Natural killer cell (primary cell): Measurements from ENCODE around the gene C17orf100. TPM values are rescaled to one million over a fixed set of nuclear protein-coding genes. Genes with fewer than 3 reads are reported as not detected.
A peak's percentile ranks its signal among the peaks of the same experiment; 100 is the strongest.
"Not testable (repeated sequence)": the region's sequence is repeated elsewhere in the genome, so short reads cannot be mapped to it uniquely, and the experiment has no call there.

Experiments
- ATAC-seq, 3 donors: fragments of 150-1000 bp in 2 of 3; fragments of 200-7000 bp in 1 of 3; cut with Tn5 transposase; 1 replicate in 1 of 3; 2 replicates in 2 of 3; pipeline ENCODE4 v1.10.0; 2021; ENCODE audit warnings: mild to moderate bottlenecking in 2 of 3, moderate library complexity in 2 of 3
- DNase-seq, 2 donors: peaks; one replicate each; pipeline versions ENCODE4 v3.0.0 to v3.0.0-alpha.2; 2013 to 2021; ENCODE audit warnings: mixed read lengths in 1 of 2
- H3K27ac ChIP-seq: one replicate; pipeline ENCODE4 v1.5.1; 2013; ENCODE audit warnings: mild to moderate bottlenecking, low read length
- H3K27me3 ChIP-seq: one replicate; pipeline ENCODE4 v1.6.1; 2013; ENCODE audit warnings: low read length; ENCODE audit not compliant: control insufficient read depth, insufficient read depth
- H3K36me3 ChIP-seq: one replicate; pipeline ENCODE4 v1.6.1; 2013; ENCODE audit warnings: low read length; ENCODE audit not compliant: control insufficient read depth, insufficient read depth
- H3K4me1 ChIP-seq: one replicate; pipeline ENCODE4 v1.6.1; 2013; ENCODE audit warnings: low read length; ENCODE audit not compliant: control insufficient read depth, insufficient read depth
- H3K4me3 ChIP-seq: one replicate; pipeline ENCODE4 v1.5.1; 2013; ENCODE audit warnings: low read length
- H3K9me3 ChIP-seq: one replicate; pipeline ENCODE4 v1.6.1; 2013; ENCODE audit warnings: low read length; ENCODE audit not compliant: control insufficient read depth, insufficient read depth
- H3K27ac Mint-ChIP-seq, 2 donors: one replicate each; pipeline ENCODE4 v1.8.0; 2022; ENCODE audit warnings: mild to moderate bottlenecking in 2 of 2, mixed read lengths in 2 of 2, moderate library complexity in 1 of 2
- H3K27me3 Mint-ChIP-seq, 2 donors: one replicate each; pipeline ENCODE4 v1.8.0; 2022; ENCODE audit warnings: low read depth in 2 of 2, mixed read lengths in 2 of 2
- H3K36me3 Mint-ChIP-seq: one replicate; pipeline ENCODE4 v1.8.0; 2022; ENCODE audit warnings: mixed read lengths
- H3K4me1 Mint-ChIP-seq, 2 donors: one replicate each; pipeline ENCODE4 v1.8.0; 2022; ENCODE audit warnings: mixed read lengths in 2 of 2
- H3K4me3 Mint-ChIP-seq: one replicate; pipeline ENCODE4 v1.8.0; 2022; ENCODE audit warnings: mild to moderate bottlenecking, moderate library complexity, mixed read lengths
- H3K9me3 Mint-ChIP-seq, 2 donors: one replicate each; pipeline ENCODE4 v1.8.0; 2022; ENCODE audit warnings: mixed read lengths in 2 of 2
- CTCF ChIP-seq: fragments of 200-600 bp; IDR thresholded peaks from one replicate; pipeline ENCODE4 v1.8.0; 2022; ENCODE audit warnings: antibody characterized with exemption
- WGBS: methylation state at CpG from one replicate; pipeline ENCODE4 v1.1.7; 2013; ENCODE audit warnings: missing lambda C conversion rate; ENCODE audit not compliant: insufficient coverage; 5-methylcytosine and 5-hydroxymethylcytosine counted together
- intact Hi-C: fragments of 100-400 bp; cut with micrococcal nuclease; formaldehyde crosslinking; loops from one replicate; pipeline ENCODE4 v1.14.2; 2022
- total RNA-seq, 4 donors: library from RNA; stranded (reverse); fragments of 120-200 nt in 1 of 4; gene quantifications; one replicate each; pipeline versions ENCODE4 v1.2.3 to v1.2.4, GENCODE V29; 2013 to 2022

C17orf100 gene
- total RNA-seq, 3 donors from 2014 or later (not counting 1 experiment from before 2014, with no cell fraction given) = 0.68 to 0.87 (median 0.82) TPM

DNA sequence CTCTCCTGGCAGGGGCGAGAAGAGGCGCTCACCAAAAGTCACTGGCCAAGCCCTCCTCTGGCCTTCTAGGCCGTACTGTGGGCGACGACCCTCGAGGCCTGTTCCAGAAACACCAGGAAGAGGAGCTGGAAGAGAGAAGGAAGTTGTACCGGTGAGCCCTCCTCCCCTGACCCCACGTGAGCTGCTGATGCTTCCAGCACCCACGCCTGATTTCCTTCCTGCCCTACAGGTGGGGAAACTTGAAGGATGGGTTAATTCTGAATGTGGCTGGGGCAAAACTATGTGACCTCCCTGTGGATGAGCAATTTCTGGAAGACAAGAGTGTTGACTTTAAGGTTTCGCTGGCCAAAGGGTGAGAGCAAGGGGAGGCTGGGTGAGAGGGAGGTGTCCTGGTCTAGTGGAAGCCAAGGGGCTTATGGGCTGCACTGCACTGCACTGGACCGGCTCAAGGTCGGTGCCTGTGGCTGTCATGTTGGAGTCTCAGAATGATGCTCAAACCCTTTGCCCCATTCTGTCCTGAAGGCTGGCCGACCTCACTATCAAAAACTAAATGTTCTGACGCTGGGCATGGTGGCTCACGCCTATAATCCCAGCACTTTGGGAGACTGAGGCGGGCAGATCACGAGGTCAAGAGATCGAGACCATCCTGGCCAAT lies 6.2 kb downstream of the C17orf100 start:
- Histone ChIP-seq H3K36me3 (no peaks in the 10 kb centered on the region), H3K9me3 (no peaks in the 10 kb centered on the region), H3K27me3 (peaks cover 17% of the 10 kb centered on the region), H3K27ac (no peak overlapping the region), H3K4me3 (peak overlapping the region; percentile 25), H3K4me1 (peaks cover 39% of the 10 kb centered on the region)
- WGBS = 77% methylated on average over 17 of the region's 18 CpGs
- Mint-ChIP-seq H3K36me3 (no peaks in the 10 kb centered on the region), H3K4me1 (peaks cover 10 to 20% of the 10 kb centered on the region in 2 donors), H3K27me3 (peaks cover 49 to 72% of the 10 kb centered on the region in 2 donors), H3K9me3 (no peaks in the 10 kb centered on the region), H3K27ac (no peak overlapping the region), H3K4me3 (peak overlapping the region; percentile 66)
- ATAC-seq (no peak), DNase-seq (no peak)
- TF ChIP-seq CTCF = no peak
- intact Hi-C loops = no loop called here

GRCh38 chr17:6658411-6658810 lies 6.8 kb downstream of the C17orf100 start:
- Mint-ChIP-seq H3K4me1 (peaks cover 9 to 15% of the 10 kb centered on the region in 2 donors), H3K27me3 (peaks cover 50 to 71% of the 10 kb centered on the region in 2 donors)
- H3K4me3 ChIP-seq, H3K36me3 Mint-ChIP-seq, H3K27ac Mint-ChIP-seq, H3K9me3 ChIP-seq, H3K36me3 ChIP-seq, H3K9me3 Mint-ChIP-seq, DNase-seq, intact Hi-C loops, H3K27ac ChIP-seq, H3K4me3 Mint-ChIP-seq, ATAC-seq: not testable (repeated sequence)
- peaks cover 39% of the 10 kb centered on the region for H3K4me1 ChIP-seq
- H3K27me3 ChIP-seq = peaks cover 18% of the 10 kb centered on the region
- 93% methylated on average over 1 of the region's 5 CpGs for WGBS

DNA sequence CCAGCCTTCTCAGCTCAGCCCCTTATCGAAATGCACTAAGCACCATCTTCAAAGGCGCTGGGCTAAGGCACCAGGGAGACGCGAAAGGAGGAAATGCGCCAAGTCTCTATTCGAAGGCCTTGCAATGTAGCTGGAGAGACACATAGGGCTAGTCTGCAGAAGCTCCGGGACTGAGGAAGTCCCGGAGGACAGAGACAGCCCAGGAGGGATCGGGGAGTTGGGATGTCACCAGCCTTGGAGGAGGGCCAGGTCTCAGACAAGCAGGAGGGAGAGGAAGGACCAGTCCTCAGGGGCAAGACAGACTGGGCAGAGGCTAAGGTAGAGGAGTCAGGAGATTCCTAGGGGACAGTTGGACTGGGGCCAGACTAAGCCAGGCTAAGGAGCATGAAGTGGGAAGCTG lies 8.5 kb downstream of the C17orf100 start:
- H3K4me3 Mint-ChIP-seq = no peak overlapping the region
- 74% methylated on average over 9 of the region's 9 CpGs for WGBS
- DNase-seq = no peak
- H3K4me3 ChIP-seq = no peak overlapping the region
- ATAC-seq = no peak
- peaks cover 10% of the 10 kb centered on the region for H3K27me3 ChIP-seq
- peaks cover 32% of the 10 kb centered on the region for H3K4me1 ChIP-seq
- H3K9me3 Mint-ChIP-seq = no peaks in the 10 kb centered on the region
- H3K27ac Mint-ChIP-seq = no peak overlapping the region
- H3K4me1 Mint-ChIP-seq = peaks cover 9 to 13% of the 10 kb centered on the region in 2 donors
- H3K36me3 ChIP-seq = no peaks in the 10 kb centered on the region
- no peaks in the 10 kb centered on the region for H3K36me3 Mint-ChIP-seq
- intact Hi-C loops = no loop called here
- H3K9me3 ChIP-seq = no peaks in the 10 kb centered on the region
- no peak overlapping the region for H3K27ac ChIP-seq
- TF ChIP-seq CTCF = no peak
- peaks cover 46 to 61% of the 10 kb centered on the region in 2 donors for H3K27me3 Mint-ChIP-seq

DNA sequence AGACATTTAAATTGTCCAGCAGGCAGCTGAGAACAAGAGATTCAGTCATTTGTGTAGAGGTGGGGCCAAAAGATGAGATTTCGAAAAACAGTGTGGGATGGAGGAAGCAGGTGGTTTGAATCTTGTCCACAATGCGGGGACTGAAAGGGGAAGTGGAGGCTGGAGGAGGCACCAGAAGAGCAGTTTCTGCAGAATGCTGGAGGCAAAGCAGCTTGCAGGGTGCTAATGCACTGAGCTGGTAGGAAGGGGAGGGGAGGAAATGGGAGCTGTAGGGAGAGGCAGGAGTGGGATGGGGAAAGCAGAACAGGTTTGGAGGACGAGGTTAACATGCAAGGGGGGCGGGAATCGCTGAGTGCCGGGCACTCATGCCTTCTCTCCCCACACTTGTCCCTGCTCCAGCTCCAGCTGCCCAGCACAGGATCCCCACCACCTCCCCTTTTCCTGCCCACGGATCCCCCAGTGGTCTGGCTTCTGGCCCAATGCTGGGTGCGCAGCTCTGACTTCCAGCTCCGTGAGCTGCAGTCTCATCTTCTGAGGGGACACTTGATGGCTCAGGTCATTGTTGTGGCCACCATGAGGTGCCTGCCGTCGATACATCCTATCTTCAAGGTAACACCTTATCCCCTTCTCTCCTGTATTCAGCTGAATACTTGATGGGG lies 9.4 kb downstream of the C17orf100 start:
- no peak for DNase-seq
- WGBS = 8% methylated on average over 11 of the region's 11 CpGs
- no peaks in the 10 kb centered on the region for H3K9me3 ChIP-seq
- Mint-ChIP-seq H3K9me3 (no peaks in the 10 kb centered on the region), H3K4me1 (peaks cover 5 to 13% of the 10 kb centered on the region in 2 donors), H3K27me3 (peaks cover 42 to 64% of the 10 kb centered on the region in 2 donors), H3K36me3 (no peaks in the 10 kb centered on the region), H3K4me3 (no peak overlapping the region), H3K27ac (no peak overlapping the region)
- H3K27ac ChIP-seq = no peak overlapping the region
- intact Hi-C loops = no loop called here
- no peak overlapping the region for H3K4me3 ChIP-seq
- H3K4me1 ChIP-seq = peaks cover 25% of the 10 kb centered on the region
- H3K36me3 ChIP-seq = no peaks in the 10 kb centered on the region
- no peak for TF ChIP-seq CTCF
- H3K27me3 ChIP-seq = peaks cover 5% of the 10 kb centered on the region
- peak in 1 of 3 donors; percentile 63 for ATAC-seq
